ENCODE data around the gene CPS1.

GRCh38 chr2:210593166-210593565 is 36.8 kb downstream of the CPS1 start:
- TF ChIP-seq POLR2AphosphoS5 (IDR thresholded peaks at IDR 0.05), result no peak
- TF ChIP-seq, protein P1, sequence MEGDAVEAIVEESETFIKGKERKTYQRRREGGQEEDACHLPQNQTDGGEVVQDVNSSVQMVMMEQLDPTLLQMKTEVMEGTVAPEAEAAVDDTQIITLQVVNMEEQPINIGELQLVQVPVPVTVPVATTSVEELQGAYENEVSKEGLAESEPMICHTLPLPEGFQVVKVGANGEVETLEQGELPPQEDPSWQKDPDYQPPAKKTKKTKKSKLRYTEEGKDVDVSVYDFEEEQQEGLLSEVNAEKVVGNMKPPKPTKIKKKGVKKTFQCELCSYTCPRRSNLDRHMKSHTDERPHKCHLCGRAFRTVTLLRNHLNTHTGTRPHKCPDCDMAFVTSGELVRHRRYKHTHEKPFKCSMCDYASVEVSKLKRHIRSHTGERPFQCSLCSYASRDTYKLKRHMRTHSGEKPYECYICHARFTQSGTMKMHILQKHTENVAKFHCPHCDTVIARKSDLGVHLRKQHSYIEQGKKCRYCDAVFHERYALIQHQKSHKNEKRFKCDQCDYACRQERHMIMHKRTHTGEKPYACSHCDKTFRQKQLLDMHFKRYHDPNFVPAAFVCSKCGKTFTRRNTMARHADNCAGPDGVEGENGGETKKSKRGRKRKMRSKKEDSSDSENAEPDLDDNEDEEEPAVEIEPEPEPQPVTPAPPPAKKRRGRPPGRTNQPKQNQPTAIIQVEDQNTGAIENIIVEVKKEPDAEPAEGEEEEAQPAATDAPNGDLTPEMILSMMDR (IDR thresholded peaks at IDR 0.05 in 8 of 11, conservative IDR thresholded peaks at IDR 0.05 in 3 of 11), result no peak
